Activated gamma-delta T cell treated with anti-CD3 and anti-CD28 coated beads, Interleukin-2, amount 50 U/mL, for 16 hours (primary cell): Measurements from ENCODE around the gene CERS6.

ENCODE experiments used
- DNase-seq: peaks from one replicate; pipeline ENCODE4 v3.0.0-alpha.2; 2020; ENCODE audit warnings: low read depth

Gene CERS6

DNA sequence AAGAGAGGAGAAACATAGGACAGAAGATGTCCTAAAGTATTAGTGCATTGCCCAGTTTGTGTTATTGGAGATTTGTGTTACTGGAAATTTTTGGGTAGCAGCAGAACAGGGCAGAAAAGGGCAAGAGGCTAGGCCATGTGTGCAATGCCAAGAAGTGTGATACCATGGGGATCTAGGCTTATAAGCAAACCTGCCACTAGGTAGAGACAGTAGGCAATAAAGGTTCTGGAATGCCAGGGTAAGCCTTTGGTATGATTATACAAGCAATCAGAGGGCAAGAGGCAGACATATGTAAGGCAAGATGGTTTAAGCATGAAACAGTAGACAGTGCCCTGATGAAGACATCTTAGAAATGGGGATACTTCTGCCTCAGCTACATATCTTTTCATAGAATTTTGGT is 12.3 kb upstream of the CERS6 start:
- no peak for DNase-seq

DNA sequence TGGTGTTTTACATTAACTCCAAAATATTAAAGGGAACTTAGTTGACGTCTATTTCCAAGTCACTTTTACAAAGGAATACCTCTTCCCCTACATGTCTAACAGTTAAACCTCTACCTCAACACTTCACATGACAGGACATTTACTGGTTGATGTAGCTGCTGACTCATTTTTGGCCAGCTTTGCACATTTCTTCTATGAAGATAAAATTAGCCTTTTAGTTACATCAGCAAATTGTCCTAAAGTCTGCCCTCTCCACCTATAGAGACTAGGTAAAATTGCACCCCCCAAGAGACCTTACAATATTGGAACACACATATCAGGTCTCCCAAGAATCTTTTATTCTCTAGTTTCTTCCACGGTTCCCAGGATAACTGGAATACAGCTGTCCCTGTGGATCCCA is 10.1 kb upstream of the CERS6 start:
- DNase-seq = no peak

DNA sequence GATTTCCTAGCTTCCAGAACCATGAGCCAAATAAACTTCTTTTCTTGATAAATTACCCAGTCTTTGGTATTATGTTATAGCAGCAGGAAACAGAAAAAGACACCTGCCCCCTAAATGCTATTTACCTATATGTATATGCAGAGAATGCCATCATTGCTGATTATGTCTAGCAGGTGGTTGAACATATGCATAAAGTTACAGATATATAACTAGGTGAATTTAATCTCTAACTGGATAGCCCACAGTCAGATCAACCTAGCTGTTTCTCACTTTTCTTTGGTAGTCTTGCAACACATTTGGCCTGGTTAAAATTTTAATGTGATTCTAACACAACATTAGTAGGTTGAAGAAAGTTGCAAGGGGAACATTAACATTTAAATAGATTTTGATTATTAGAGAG is 7.1 kb upstream of the CERS6 start:
- no peak for DNase-seq

DNA sequence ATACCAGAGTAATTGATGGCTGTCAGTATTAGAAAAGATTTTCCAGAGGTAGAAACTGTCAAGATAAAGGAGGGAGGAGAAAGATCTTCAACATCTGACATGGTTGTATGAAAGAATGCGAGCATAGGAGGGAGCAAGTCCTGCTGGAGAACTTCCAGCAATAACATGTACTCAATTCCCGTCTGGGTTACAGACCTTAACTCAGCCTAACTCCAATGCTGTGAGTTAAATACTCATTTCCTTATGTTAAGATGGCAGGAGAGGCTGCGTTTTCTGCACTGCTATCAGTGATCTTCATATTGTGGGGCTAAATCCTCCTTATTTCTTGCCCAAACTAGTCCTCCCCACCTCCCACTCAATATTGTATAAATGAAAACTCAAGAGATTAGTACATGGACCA is 6.7 kb upstream of the CERS6 start:
- DNase-seq = no peak

DNA sequence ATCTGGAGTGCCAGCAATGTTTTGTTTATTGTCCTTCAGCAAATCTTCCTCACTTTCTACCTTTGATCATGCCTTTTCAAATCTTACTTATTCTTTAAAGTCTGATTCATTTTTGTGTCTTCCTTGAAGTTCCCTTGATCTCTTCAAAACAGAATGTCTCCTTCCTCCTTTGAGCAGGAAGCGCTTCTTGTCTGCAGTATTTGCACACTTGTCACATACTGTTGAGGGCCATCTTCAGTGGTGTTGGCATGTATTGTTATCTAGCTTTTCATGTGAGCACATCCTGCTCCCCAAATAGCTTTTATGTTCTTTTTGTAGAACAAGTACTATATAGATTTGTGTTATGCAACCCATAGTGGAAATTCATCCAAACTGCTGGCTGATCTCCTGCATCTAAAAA is 5.9 kb upstream of the CERS6 start:
- DNase-seq = no peak

DNA sequence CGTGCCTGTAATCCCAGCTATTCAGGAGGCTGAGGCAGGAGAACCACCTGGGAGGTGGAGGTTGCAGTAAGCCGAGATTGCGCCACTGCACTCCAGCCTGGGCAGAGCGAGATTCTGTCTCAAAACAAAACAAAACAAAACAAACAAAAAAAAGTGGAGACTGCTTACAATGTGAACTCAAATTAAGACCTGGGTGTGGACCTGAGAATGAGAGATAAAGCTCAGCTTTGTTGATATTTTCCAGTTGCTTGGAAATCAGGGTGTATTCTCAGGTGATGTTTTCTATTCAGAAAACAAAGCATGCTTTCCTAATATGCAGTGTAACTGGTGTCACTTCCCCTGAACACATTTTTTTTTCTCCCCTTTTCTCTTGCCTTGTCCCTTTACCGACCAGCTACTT is 5.3 kb upstream of the CERS6 start:
- no peak for DNase-seq

DNA sequence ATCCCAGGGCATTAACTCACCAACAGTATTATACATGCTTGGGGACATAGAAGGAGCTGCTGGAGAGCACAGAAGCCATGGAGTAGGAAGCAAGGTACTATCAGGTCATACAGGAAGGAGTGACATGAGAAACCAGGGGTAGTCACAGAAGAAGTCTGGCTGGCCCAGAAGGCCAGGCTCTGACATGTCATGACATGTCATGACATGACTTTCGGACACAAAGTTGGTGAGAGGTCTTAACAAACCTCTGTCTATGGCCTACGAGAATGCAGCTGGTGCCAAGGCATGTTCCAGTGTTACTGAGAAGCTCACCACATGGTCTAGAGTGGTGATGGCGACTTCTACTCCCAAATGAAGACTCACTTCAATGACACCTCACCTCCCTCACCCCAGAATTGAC is 3.3 kb upstream of the CERS6 start:
- no peak for DNase-seq

DNA sequence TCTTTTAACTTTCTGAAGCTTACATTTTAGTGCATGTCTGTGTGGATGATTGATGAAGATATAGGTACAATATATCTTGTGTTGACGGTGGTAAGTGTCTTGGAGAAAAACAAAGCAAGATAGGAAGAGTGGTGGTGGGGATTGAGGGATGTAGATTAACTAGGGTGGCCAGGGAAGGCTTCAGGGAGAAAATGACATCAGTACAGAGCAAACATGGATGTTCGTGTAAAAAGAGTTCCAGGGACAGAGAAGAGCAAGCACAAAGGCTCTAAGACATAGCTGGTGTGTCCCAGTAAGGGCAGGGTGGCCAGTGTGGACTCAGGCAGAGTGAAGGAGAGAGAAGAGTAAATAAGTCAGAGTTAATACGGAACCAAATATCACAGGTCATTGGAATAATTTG is 2.7 kb upstream of the CERS6 start:
- no peak for DNase-seq

DNA sequence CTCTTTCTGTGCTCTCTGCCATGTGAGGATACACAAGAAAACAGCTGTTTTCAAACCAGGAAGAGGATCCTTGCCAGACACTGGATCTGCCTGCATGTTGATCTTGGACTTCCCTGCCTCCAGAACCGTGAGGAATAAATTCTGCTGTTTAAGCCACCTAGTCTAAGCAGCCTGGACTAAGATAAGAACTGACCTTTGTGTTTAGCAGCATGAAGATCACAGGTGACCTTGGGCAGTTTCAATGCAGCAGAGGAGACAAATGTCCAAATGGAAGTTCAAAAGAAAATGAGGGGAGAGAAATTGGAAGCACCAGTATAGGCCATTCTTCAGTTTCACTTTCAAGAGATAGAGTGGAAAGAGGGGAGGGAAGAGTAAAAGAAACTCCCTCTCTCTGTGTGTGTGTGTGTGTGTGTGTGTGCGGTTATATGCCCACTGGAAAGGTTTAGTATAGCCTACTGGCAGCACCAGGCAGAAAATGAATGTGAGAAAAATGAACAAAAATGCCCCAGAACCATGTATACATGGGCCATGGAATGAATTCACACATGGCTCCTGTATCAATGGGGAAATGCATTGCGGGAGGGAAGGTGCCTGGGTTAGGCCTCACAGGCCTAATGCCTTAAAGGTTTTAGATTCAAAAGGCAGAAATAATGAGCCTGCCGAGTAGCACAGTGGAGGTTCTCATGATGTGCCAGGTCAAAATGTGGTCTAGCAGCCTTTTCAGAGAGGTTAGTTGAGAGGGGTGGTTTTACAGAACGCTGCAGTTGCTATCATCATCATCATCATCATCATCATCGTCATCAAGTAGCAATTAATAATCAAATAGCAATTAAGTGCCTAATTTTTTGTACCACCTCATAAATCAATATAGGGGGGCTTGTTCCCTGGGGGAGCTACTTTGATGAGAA is 1.1 kb upstream of the CERS6 start:
- DNase-seq = no peak

DNA sequence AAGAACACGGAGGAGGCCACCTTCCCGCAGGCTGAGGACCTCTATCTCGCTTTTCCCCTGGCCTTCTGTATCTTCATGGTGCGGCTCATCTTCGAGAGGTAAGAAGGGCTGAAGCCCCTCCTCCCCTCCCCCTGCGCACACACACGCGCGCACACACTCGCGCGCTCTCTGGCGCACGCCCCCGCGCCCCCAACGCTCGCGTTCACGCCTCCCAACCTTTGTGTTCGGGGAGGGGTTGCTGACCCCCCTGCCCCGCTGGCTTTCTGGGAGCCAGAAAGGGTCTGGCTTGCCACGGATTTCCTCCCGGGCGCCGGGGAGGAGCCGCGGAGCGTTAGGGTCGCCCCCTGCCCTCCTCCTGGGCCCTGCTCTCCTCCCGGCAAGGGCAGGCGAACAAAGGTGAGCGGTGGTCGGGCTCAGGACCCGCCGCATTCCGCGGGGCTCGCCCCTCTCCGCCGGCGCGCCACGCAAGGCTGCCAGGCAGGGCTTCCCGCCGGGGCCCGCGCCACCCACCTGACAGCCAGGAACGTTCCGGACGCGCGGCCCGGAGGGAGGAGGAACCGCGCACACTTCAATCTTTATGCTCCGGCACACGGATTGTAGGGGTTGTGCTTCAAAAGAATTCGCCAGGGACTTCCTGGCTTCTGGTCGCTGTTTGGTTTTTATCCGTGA is 583 bp downstream of the CERS6 start:
- no peak for DNase-seq

DNA sequence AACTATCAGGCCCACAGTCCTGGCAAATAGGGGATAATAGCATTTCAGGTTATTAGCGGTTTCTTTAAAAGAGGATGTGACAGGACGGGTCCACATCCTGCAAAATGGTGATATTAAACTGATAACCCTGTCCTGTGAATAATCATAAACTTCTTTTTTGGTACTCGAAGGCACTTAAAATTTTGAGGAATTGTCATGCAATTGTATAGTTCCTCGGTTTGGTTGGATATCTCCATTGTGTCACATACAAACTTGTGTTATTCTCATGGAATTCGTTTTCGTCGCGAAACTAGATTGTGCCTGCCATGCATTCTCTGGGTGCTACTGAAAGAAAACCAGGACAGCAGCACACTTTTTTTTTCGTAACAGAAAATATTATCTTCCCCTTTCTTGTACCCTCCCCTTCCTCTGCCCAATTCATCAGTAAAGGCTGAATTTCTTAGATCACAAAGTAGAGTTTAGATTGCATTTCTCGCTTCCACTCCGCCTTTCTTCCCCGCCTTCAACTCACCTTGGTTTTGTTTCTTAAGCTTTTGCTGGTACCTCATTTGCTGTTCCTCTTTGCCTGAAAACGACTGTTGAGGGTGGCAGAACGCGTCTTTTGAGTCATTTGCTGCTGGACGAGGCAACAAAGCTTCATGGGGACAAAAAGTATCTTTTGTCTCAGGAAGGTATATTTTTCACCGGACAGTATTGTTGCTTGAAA is 1.3 kb downstream of the CERS6 start:
- no peak for DNase-seq

DNA sequence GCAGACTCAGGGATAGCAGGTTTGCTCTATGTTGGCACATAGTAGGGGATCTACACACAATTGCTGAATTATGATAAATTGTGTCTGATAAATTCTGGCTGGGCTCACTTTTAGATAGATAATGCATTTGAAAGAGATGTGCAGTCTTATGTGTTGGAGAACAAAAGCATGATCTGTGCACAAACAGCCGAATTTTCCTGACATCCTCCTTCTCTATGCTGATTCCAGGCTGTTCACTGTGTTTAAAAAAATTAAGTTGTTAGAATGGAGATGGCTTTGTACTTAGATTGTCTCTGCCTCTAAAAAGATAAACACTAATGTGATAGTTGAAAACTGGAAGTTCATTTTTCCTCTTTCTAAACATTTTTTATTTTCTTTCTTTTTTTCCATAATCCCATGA is 2.1 kb downstream of the CERS6 start:
- no peak for DNase-seq

DNA sequence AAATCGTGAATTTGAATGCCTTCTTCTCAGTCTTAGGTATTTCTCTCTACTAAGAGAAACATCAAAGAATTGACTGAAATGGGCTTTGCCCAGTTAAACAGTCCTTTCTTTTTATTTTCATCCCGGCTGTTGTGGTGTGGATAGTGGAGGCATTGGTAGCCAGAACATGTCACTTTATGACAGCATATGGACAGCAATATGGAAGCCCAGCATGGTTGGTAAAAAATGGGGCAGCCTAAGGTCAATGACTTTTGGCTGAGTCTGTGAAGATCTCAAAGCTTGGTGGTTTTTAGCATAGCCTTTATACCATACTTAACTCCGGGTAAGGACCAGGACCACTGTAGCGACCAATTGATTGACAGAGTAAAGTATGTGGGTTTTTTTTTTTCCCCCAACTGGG is 3.2 kb downstream of the CERS6 start:
- DNase-seq = no peak

DNA sequence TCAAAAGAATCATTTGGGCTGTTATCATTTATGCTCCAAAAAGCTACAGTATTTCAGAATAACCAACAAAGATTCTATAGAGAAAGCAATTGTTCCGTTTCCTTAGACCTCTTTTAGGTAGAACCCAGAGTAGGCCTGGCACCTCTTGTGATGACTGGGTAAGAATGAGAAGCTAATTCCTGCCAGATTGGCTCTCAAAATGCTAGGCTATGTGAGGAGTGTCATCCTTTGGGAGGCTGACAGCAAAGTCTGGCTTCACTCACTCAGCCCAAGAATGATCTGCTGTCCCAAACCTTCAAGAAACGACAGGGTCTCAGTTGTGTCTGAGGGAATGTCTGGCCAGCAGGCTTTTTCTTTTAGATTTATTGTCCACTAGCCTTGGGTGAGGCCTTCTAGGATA is 4.5 kb downstream of the CERS6 start:
- DNase-seq = no peak

DNA sequence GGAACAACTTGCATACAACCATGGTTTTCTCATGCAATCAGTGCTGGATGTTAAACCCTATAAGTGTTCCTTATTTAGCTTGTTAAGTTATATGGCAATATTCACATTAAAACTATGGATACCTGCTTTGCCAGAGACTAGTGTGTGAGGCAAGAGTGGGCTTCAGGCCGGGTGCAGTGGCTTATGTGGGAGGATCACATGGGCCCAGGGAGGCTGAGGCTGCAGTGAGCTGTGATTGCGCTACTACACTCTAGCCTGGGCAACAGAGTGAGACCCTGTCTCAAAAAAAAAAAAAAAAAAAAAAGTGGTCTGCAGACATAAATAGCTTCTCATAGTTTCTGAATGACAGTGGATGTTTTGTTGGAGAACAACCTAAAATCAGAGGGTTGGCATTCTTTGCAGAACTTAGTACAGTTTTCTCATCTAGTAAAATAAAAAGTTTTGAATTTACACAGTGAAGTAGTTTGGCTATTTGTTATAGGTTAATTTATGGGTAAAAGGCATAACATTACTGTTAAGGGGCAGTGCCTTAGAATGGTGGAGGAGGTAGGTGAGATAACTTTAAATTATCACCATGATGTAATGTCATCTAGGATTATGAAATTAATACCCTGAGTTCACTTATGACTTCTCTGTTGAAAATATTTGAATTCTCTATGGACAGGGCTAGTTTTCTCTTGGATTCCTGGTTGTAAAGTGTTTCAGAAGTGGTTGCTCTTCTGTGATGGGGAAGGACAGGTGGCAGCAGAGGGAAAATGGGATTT is 5.3 kb downstream of the CERS6 start:
- DNase-seq = no peak

DNA sequence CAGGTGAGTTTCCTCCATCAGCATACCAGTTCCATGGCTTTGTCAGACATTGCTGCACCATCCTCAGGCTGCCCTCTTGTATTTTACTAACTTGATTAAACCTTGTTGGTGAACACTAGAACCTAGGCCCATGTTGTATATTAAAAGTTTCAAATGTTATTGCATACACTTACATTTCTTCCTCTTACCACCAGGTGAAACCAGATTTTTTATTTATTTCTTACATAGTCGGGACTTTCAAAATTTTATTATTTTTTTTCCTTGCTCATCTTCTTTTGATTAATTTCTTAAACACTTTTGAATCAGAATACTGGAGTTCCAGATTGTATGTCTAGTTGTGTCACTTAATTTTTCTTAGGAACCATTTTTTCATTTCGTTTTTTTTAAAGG is 5.9 kb downstream of the CERS6 start:
- DNase-seq = no peak

DNA sequence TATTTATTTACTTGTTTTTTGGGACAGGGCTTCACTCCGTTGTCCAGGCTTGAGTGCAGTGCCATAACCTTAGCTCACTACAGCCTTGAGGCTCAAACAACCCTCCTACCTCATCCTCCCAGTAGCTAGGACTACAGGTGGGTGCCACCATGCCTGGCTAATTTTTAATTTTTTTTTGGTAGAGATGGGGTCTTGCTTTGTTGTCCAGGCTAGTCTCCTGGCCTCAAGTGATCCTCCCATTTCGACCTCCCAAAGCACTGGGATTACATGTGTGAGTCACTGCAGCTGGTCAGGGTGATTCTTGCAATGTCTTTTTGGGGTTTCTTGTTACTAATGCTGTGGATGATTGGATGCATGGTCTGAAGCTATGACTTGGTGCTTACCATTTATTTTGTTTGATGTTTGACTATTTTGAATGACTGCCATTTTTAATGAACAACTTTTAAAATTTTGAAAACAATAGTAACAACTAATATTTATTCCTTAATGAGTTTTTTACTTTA is 6.5 kb downstream of the CERS6 start:
- no peak for DNase-seq

DNA sequence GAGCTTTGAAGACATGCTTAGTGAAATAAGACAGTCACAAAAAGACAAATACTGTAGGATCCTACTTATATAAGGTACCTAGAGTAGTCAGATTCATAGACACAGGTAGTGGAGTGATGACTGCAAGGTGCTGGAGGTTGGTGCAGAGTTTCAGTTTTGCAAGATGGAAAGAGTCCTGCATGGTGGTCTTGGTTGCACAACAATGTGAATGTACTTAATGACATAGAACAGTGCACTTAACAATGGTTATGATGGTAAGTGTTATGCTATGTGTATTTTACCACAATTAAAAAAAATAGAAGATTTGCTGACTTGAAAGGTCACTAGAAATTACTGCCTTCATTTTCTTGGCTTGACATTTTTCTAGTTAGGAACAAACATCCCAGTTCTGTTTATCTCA is 9.5 kb downstream of the CERS6 start:
- no peak for DNase-seq

DNA sequence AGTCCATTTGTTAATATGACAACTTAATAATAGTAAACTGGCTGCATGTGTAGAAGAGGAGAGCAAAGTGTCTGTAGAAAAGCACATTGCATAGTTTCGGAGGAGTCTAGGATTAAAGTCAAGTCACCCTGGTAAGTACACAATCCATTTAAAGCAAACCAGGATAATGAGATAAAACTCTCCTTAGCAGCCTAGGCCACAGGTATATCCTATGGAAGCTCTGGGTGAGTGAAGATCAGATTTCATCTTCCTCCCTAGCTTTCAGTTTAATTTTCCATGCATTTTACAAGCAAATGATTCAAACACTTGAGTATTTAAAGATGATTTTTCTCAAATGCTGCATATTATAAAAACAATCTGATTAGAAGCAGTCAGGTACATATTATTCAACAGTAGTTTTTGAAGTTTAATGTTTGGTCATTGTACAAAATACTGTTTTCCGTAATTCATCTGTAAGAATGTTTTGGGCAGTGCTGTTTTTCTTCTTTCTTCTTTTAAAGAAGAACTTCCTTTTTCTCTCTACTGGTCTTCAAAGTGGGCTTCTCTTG is 10.2 kb downstream of the CERS6 start:
- DNase-seq = no peak

DNA sequence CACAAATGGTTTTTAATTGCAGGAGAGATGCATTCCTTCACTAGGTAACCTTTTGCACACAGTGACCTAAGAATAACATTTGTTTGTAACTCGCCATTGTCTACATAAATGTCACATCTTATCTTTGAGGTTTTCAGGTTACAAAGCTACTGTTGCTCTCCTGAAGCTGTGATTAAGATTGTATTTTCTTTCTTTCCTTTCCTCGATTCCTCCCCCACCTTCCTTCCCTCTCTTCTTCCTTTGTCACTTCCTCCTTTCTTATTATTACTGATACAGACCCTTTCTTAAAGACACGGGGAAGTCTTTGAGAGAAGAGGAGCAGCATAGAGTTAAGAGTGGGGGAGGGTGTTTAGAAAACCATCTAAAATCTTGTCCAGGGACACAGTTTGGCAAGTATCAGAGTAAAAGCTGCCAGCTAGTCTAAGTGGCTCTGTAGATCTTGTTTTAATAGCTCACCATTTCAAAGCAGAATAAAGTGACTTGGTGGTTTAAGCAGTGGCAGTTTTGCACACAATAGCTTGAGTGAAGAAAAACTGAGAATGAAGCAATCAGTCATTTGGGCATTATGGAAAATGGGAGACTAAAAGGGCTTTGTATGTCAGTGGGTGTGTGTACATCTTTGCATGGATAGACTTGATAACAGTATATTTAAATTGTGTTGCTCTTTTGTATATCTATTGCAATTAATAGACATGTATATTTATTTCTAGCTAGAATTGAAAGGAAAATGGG is 10.9 kb downstream of the CERS6 start:
- no peak for DNase-seq

DNA sequence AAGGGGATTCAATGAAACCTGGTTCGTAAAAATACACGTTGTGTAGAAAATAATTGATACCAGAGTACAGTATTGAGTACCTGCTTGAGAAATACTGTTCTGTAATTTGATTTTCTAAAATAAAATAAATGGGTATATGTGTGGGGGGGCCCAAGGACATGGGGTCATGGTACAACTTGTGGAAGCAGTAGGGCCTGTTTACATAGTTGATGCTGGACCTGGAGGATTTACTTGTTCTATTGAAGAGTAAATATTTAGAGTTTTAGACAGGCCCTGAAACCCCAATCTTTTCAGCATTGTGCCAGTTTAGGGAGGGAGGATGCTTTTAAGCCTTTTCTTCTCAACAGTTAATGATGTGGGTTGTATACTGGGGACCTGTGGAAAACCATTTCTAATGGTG is 11.7 kb downstream of the CERS6 start:
- DNase-seq = no peak
